Glutamatergic neuron (in vitro differentiated cells): ENCODE data around the gene SH3PXD2A. TPM values are rescaled to one million over a fixed set of nuclear protein-coding genes. Genes with fewer than 3 reads are reported as not detected.
"Not testable (repeated sequence)": the region's sequence is repeated elsewhere in the genome, so short reads cannot be mapped to it uniquely, and the experiment has no call there.

ENCODE experiments used
- DNase-seq: peaks from one replicate; pipeline ENCODE4 v3.0.0; 2022
- H3K27ac Mint-ChIP-seq: one replicate; pipeline ENCODE4 v1.8.0; 2020; ENCODE audit warnings: mild to moderate bottlenecking, mixed read lengths, inconsistent platforms; ENCODE audit not compliant: unreplicated experiment
- H3K27me3 Mint-ChIP-seq: one replicate; pipeline ENCODE4 v1.8.0; 2020; ENCODE audit warnings: mild to moderate bottlenecking, moderate library complexity, mixed read lengths, inconsistent platforms; ENCODE audit not compliant: unreplicated experiment
- H3K36me3 Mint-ChIP-seq: one replicate; pipeline ENCODE4 v1.8.0; 2020; ENCODE audit warnings: mild to moderate bottlenecking, mixed read lengths, inconsistent platforms; ENCODE audit not compliant: unreplicated experiment
- H3K4me1 Mint-ChIP-seq: one replicate; pipeline ENCODE4 v1.8.0; 2020; ENCODE audit warnings: mild to moderate bottlenecking, low read depth, mixed read lengths, inconsistent platforms; ENCODE audit not compliant: unreplicated experiment
- H3K4me3 Mint-ChIP-seq: one replicate; pipeline ENCODE4 v1.8.0; 2020; ENCODE audit warnings: mild to moderate bottlenecking, mixed read lengths, inconsistent platforms; ENCODE audit not compliant: unreplicated experiment
- H3K9me3 Mint-ChIP-seq: one replicate; pipeline ENCODE4 v1.8.0; 2020; ENCODE audit warnings: mild to moderate bottlenecking, moderate library complexity, mixed read lengths, inconsistent platforms; ENCODE audit not compliant: unreplicated experiment
- total RNA-seq: library from RNA; stranded (reverse); fragmentation: NEBNext Ultra II Directional; extraction: Animal tissue kit (Norgen Biotek cat#: 25700); gene quantifications from one replicate; pipeline ENCODE4 v1.2.1, GENCODE V29; 2021; ENCODE audit not compliant: unreplicated experiment
- TF ChIP-seq, protein P1 (sequence below): fragments of 200-600 bp; sonication (generic); IDR thresholded peaks from one replicate; pipeline ENCODE4 v1.5.0; 2021; ENCODE audit not compliant: partially characterized antibody, unreplicated experiment

SH3PXD2A gene
- total RNA-seq, 1 donor from 2014 or later: 16.7 TPM

DNA sequence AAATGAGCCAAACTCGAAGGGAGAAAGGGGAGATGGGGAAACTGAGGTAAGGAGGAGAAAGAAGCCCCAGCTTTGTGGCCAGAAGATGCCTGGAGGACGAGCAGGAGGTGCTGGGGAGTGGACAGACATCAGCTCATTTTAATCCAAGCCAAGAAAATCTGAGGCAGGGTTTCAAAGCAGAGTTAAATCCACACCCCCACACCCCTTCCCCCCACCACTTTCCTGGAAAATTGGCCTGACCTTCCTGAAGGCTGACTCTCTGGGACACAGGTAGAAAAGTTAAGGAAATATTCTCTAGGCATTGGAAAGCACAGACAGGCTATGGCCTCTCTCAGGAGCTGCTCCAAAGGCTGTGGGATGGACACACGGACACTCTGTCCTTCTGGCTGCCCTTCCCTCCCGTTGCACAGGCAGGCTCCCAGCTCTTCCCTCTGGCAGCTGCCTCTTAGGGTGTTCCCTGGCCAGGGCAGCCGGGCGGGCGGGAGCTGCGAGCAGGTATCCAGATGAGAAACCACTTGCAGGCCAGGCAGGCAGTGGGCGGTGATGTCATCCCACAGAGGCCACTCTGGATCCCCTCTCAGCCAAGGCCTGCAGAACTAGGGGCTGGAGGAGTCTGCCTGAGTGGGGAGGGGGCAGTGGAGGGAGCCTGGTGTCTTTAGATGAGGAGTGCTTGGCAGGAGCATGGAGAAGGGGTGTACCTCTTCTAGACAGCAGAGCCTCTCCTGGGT, 190.1 kb downstream of the SH3PXD2A start:
- H3K4me1 Mint-ChIP-seq: peaks cover 6% of the 10 kb centered on the region
- H3K4me3 Mint-ChIP-seq: no peak overlapping the region
- no peaks in the 10 kb centered on the region for H3K36me3 Mint-ChIP-seq
- peaks cover 6% of the 10 kb centered on the region for H3K27me3 Mint-ChIP-seq
- no peak overlapping the region for H3K27ac Mint-ChIP-seq
- DNase-seq: no peak
- H3K9me3 Mint-ChIP-seq: peaks cover 3% of the 10 kb centered on the region
- TF ChIP-seq, protein P1, sequence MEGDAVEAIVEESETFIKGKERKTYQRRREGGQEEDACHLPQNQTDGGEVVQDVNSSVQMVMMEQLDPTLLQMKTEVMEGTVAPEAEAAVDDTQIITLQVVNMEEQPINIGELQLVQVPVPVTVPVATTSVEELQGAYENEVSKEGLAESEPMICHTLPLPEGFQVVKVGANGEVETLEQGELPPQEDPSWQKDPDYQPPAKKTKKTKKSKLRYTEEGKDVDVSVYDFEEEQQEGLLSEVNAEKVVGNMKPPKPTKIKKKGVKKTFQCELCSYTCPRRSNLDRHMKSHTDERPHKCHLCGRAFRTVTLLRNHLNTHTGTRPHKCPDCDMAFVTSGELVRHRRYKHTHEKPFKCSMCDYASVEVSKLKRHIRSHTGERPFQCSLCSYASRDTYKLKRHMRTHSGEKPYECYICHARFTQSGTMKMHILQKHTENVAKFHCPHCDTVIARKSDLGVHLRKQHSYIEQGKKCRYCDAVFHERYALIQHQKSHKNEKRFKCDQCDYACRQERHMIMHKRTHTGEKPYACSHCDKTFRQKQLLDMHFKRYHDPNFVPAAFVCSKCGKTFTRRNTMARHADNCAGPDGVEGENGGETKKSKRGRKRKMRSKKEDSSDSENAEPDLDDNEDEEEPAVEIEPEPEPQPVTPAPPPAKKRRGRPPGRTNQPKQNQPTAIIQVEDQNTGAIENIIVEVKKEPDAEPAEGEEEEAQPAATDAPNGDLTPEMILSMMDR: no peak

DNA sequence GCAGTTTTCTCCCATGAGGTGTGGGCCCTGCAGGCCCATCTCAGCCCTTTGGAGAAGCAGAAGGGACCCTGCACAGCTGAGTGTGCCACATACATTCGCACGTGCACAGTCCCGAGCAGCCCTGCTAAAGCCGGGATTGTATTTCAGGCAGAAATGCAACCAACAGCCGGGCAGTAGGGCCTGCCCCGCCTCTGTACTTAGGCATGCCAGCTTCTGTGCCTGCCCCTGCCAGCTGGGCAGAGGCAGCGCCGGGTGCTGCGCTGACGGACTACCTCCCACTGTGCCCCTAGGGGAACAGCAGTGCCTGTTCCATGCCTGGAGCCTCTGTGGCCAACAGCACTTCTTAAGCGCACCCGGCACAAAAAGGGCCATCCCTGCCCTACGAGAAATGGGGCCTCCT, 191.6 kb downstream of the SH3PXD2A start:
- Mint-ChIP-seq H3K27me3 (peaks cover 6% of the 10 kb centered on the region), H3K36me3 (no peaks in the 10 kb centered on the region), H3K27ac (no peak overlapping the region), H3K4me3 (no peak overlapping the region), H3K4me1 (peaks cover 6% of the 10 kb centered on the region), H3K9me3 (peaks cover 3% of the 10 kb centered on the region)
- DNase-seq: no peak
- TF ChIP-seq, protein P1: no peak

DNA sequence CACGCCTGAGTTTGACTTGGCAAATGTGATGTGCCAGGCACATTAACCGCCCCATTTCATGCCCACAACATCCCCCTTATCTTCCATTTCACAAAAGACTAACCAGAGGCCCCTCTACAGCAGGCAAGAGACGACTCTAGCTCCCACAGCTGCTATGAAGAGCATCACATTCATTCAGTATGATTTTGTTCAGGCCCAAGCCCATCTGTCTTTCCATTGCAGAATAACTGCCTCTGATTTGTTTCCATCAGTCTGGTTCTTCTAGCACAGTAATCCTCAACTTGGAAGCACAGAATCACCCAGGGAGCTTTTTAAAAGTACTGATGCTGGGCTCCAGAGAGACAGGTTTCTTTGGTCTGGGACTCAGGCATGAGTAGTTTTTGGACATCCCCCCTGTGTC, 192.1 kb downstream of the SH3PXD2A start:
- TF ChIP-seq, protein P1: no peak
- H3K9me3 Mint-ChIP-seq: peaks cover 7% of the 10 kb centered on the region
- peaks cover 4% of the 10 kb centered on the region for H3K36me3 Mint-ChIP-seq
- peaks cover 10% of the 10 kb centered on the region for H3K27me3 Mint-ChIP-seq
- no peak overlapping the region for H3K27ac Mint-ChIP-seq
- DNase-seq: no peak
- H3K4me3 Mint-ChIP-seq: no peak overlapping the region
- peaks cover 8% of the 10 kb centered on the region for H3K4me1 Mint-ChIP-seq

DNA sequence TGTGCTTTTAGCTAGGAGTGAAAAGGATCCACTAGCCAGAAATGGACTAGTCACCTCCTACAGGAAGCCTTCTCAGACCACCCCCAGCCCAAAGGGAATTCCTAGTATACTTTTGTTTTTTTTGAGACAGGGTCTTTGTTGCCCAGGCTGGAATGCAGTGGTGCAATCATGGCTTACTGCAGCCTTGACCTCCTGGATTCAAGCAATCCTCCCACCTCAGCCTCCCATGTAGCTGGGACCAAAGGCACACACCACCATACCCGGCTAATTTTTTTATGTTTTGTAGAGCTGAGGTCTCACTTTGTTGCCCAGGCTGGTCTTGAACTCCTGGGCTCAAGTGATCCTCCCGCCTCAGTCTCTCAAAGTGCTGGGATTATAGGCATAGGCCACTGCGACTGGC, 192.7 kb downstream of the SH3PXD2A start:
- H3K4me1 Mint-ChIP-seq, H3K9me3 Mint-ChIP-seq: not testable (repeated sequence)

DNA sequence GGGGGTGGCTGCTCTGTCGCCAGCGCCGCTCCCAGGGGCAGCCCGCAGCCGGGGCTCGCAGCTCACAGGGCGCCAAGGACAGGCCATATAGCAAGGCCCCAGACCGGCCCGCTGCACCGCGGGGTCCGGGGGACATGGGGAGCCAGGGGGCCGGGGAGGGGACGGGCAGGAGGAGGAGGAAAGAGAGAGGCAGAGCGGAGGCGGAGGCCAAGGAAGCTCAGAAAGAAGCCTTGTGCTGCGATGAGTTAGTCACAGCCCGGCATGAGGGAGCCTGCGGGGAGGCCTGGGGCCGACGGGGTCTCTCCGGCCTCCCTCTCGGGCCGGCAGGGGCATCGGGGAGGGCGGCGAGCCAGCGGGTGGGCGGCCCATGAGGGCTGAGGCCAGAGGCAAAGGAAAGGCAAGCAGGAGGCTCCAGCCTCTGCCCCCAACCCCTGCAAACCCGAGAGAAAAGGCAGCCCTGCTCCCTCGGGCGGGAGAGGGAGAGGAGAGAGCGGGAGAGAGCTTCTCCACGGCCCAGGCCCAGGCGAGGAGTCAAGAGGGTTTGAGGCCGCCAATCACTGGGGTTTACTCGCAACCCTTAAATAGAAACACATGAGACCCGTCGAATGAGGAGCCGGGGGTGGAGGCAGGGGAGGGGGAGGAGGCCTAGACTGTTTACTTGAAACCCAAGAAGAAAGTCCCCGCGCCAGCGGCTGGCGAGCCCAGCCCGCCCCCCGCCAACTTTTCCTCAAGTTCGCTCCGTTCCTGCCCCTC, 194.0 kb downstream of the SH3PXD2A start:
- H3K4me1 Mint-ChIP-seq: peaks cover 5% of the 10 kb centered on the region
- H3K27ac Mint-ChIP-seq: no peak overlapping the region
- H3K9me3 Mint-ChIP-seq: peaks cover 14% of the 10 kb centered on the region
- H3K27me3 Mint-ChIP-seq: peaks cover 11% of the 10 kb centered on the region
- peak; percentile 46 for DNase-seq
- TF ChIP-seq, protein P1: no peak
- no peak overlapping the region for H3K4me3 Mint-ChIP-seq
- H3K36me3 Mint-ChIP-seq: peaks cover 20% of the 10 kb centered on the region

More for the DNA sequence above, 192.7 kb downstream of the SH3PXD2A start:
- H3K27me3 Mint-ChIP-seq: peaks cover 11% of the 10 kb centered on the region
- not testable (repeated sequence) for H3K27ac Mint-ChIP-seq, H3K36me3 Mint-ChIP-seq, DNase-seq, H3K4me3 Mint-ChIP-seq
